ENCODE results near the gene GLRA3.
"Not testable (repeated sequence)": the region's sequence is repeated elsewhere in the genome, so short reads cannot be mapped to it uniquely, and the experiment has no call there.

Gene GLRA3

DNA sequence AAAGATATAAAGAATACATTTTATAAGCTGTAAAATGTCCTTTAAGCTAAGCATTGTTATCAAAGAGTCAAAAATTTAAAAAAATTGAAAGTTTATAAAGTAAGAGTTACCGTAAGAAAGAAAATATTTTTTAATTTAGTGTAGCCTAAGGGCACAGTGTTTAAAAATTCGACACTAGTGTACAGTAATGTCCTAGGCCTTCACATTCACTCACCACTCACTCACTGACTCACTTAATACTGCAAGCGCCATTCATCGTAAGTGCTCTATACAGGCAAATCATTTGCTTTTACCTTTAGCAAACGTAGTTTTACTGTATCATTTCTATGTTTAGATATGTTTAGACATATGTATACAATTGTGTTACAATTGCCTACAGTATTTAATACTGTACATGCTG lies 20.2 kb downstream of the GLRA3 start:
- DNase-seq = no peak

DNA sequence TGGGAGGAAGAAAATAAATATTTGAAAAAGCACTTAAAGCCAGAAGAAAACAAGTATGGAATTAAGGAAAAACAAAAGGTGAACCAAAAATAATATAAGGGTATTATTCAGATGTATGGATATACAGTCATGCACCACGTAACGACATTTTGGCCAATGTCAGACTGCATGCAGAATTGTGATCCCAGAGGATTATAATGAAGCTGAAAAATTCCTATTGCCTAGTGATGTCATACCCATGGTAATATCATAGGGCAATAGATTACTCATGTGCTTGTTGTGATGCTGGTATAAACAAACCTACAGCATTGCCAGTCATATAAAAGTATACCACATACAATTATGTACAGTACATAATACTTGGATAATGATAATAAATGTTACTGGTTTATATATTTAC lies 20.9 kb downstream of the GLRA3 start:
- no peak for DNase-seq

DNA sequence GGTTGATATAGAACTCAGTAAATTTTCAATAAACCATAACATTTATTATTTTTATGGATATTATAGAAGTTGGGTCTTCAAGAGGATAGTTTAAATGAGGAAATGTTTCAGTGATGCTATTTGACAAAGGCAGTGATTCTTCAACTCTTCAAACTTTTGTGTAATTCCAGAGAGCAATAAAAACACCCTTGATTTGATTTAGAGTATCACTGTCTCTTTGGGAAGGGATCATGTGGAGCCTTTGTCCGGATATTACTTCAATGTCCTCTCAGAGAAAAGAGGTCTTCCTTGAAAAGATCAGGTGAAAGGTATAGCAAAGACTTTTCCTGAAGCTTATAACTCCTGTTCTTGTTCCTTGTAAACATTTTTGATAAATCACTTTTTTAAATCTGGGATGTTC lies 23.3 kb downstream of the GLRA3 start:
- DNase-seq = no peak

DNA sequence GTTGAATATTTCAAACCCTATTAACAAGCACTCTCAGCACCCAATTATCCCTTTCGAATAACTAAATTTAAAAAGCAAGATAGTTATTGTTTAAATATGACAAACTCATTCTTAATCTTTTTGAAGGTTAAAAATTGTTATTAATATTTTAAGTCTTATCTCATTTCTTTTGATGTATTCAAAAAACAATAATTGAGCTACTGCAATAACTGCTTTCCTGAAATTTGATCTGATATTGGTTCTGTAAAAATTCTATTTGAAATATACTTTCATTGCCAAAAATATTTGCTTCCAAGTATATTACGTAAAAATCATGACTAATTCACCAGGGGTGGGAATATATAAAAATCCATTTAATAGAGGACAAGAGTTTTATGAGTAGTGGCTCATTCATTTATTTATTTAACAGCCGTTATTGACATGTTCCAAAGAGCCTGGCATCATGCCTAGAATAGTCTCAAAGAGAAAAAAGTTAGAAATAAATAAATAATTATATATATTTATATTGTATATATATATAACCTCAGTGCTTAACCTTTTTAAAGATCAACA lies 34.4 kb downstream of the GLRA3 start:
- DNase-seq = no peak

DNA sequence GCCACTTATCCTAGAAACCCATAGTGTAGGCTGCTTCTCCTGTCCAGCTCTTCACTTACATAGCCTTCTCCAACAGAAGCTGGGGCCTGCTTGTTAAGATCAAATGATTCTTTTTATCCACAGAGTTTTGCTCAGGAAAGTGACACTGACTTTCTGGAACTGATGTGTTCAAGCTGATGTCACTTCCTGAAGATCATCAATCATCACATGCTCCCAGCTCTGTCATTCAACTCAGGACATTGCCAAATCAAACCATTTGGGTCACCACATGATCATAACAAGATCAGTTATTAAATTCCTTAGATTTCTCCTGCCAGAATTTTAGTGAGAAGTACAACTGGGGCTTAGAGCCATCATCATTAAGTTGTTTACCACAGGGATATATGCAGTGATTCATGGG lies 39.4 kb downstream of the GLRA3 start:
- DNase-seq = no peak

DNA sequence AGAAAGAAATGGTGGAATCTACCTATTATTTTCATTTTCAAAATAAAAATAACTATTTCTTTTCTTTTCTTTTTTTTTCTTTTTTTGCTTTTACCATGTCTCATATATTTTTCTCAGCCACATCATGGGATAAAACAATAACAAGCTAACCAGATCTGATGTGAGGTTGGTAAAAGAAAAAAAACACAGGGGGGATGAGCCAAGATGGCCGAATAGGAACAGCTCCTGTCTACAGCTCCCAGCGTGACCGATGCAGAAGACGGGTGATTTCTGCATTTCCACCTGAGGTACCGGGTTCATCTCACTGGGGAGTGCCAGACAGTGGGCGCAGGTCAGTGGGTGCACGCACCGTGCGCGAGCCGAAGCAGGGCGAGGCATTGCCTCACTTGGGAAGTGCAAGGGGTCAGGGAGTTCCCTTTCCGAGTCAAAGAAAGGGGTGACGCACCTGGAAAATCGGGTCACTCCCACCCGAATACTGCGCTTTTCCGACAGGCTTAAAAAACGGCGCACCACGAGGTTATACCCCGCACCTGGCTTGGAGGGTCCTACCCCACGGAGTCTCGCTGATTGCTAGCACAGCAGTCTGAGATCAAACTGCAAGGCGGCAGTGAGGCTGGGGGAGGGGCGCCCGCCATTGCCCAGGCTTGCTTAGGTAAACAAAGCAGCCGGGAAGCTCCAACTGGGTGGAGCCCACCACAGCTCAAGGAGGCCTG lies 50.6 kb downstream of the GLRA3 start:
- DNase-seq = not testable (repeated sequence)

DNA sequence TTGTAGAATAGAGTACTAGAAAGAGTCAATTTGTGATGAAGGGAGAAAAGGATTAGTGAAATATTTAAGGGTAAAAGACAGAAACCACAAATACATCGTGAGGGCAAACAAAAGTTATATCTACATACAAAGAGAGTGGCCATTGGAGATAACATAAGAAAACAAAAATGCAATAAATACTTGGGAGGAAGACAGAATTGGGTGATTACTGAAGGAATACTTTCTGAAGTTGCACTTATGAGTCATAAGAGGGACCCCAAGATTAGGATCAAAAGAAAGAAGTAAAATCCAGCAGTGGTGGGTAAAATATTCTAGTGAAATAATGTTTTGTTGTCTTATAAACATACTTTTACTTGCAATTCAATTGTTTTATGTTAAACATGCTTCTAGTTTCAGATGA lies 53.7 kb downstream of the GLRA3 start:
- no peak for DNase-seq

DNA sequence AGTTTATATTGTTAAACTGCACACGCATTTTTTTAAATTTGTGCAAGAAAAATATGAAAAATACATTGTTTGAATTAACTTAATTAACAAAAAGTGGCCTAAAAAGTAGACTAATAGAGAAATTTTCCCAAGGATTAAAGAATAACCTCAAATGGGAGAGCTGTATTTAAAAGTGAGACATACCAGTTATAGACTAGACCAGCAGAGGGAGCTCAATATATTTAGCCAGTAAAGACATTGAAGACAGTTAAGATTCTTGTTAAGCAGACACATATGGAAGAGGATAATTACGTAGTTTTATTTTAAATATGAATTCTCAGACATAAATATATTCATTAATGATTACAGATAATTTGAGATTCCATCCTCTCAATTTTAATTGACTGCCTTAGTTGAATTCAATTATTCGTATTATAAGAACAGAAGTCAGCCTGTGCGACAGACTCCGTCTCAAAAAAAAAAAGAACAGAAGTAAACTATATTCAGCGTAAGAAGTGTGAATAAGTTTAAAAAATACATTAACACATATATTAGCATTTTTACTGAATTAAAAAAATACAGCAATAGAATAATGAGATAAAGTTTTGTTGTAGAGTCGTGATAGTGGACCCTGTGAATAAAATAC lies 64.8 kb downstream of the GLRA3 start:
- DNase-seq = peak; percentile 73

DNA sequence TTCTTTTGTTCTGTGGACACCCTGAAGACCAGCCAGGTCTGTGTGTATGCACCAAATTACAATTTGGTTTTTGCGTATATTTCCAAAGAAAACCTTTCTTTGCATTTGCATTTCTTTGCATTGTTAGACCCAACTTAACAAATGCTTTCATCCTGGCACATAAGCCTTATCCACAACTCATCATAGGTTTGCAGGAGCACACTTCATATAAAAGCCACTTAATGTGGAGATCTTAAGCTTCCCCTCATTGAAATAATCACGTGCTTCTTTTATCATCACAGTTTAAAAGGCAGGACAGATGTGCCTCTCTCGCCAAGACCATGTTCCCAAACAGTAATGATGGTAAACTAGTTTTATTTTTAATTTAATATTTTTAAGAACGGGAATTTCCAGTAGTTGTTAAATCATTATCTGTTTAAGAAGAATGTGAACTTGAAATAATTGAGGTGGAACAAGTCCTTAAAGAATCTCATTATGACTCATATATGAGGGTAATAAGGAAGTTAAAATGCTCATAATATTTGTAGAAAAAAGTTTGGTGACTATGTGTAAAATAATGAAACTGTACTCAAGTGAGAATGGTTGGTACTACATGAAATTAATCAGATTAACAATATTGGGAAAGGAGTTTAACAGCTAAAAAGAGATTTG lies 65.5 kb downstream of the GLRA3 start:
- DNase-seq = peak; percentile 6

DNA sequence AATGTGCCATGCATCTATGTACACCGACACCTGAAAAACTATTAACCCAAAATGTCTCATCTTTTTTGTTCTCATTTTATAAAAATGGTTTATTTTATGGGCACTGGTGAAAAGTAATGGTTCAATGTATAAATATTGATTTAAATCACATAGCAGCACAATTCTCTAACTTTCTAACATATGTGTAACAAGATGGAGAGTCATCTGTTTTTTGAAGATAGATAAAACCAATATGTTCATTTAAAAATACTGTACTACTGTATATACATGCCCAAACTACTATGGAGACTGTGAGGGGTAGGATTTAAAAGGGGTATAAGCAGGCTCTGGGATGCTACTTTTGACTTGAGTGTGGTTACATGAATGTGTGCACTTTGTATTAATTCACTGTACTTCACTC lies 67.6 kb downstream of the GLRA3 start:
- DNase-seq = no peak

DNA sequence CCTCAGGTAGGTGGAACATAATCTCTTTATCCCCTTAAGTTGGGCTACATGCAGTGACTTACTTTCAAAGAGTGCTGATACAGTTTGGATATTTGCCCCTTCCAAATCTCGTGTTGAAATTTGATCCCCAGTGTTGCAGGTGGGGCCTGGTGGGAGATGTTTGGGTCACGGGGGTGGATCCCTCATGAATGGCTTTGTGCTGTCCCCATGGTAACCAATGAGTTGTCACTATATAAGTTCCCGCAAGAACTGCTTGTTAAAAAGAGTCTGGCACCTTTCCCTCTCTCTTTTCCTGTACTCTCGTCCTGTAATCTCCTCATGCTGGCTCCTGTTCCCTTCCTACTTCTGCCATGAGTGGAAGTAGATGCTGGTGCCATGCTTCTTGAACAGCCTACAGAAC lies 71.3 kb downstream of the GLRA3 start:
- DNase-seq = peak; percentile 29

DNA sequence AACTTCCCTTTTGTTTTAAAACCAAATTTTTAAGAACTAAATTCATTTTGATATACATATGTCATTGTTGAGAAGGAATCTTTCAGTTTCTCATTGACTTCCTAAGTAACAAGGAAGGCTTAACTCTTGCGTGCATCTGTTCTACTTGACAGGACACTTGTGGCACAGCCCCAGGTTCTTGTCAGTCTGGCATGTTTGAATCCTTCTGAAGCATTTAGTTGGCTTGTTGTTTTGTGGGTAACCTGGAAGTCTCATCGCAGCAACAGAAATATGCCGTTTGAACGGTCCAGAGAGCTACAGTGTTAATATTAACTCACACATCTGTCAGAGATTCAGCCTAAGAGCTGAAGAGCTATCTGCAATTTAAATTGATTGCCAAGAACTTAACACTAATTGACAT lies 76.0 kb downstream of the GLRA3 start:
- peak; percentile 4 for DNase-seq

DNA sequence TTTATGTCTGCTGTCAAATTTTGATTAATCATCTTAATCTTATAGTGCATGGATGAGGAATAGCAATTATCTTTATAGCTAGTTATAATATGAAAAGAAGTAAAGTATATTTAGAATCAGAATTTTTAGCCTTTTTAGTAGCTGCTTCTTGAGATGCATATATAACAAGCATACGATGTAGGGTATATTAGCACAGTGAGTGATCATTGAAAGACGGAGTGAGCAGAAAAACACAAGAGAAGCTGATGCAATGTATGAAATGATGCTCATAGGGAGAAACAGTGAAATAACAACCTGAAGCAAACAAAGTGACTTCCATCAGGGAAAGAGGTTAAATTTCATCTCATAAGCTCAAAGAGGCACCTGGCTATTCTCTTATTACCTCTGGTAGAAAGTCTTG lies 77.0 kb downstream of the GLRA3 start:
- no peak for DNase-seq

DNA sequence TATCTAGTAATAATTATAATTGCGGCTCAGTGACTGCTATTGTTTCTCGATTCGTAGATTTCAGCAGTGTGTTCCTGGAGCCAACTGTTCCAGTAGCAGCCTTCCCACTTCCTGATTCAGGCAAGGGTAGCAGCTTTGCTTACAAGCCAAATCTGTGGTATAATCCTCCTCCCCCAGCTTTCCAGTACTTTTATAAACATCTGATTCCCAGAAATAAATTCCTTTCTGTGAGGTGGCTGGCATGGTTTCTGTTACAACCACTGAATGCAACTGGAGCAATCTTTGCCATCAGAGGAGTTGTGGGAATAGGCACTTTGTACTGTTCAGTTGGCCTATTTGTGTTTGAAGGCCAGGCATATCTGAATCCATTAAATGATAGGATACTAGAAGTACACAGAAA lies 80.0 kb downstream of the GLRA3 start:
- DNase-seq = no peak

DNA sequence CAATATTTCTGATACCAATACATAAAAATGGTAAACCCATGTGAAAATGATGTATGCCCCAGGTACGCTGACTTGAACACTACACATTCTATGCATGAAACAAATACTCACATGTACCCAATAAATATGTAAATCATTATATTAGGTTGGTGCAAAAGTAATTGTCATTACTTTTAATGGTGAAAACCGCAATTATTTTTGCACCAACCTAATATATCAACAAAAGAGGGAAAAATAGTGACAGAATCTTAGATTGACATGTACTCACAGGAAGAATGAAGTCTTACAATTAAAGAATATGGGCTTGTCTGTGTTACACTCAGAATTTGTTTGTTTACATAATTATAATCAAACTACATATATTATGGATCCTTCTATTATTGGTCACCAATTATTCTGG lies 82.3 kb downstream of the GLRA3 start:
- DNase-seq = no peak

DNA sequence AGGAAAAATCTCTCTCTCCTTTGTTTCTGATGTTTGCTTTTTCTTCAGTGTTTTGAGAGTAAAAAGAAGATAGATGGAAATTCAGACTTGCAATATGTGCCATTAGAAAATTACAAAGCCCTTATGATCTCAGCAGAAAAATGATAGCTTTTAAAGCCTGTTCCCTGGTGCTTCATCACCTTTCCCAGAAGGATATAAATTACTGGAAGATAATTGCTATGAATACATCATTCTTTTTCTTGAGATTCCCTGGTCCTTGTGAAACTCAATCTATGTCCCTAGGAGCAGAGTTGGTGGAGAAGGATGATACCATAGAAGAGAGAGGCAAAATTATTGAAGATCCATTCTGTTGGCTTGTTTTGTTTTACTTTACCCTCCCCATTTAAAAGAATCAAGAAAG lies 86.5 kb downstream of the GLRA3 start:
- no peak for DNase-seq

DNA sequence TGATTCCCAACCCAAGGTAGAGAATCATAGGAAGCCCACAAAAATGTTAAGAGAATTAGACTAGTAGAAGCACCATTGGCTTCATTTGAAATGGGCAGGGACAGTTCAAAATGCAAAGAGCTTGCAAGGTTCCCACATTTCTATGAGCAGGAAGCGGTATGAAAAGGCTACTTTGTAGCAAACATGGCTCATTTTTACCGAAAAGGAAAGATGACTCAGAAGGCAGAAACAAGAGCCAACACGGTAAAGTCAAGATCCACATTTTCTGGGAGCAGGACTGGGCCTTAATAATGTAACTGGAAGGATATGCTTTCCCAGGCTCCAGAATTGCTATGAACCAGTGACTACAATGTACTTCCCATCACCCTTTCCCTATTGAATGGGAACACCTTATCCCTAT lies 89.5 kb downstream of the GLRA3 start:
- no peak for DNase-seq

DNA sequence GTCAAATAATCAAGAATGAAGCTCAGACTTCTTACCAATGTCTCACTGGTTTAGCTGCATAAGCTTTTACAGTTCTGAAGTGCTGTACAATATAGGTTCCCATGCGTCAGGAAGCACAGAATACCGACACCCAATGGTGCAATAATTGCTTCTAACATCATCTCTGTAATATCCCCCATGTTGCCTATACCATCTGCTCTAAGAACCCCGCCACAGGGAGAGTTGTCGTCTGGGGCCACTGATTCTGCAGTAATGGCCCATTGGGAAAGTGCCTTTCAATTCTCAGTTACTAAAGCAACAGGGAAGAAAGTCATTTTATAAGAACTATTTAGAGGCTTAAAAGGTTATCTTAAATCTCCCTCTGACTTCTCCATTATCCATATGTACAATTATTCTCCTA lies 94.9 kb downstream of the GLRA3 start:
- no peak for DNase-seq

DNA sequence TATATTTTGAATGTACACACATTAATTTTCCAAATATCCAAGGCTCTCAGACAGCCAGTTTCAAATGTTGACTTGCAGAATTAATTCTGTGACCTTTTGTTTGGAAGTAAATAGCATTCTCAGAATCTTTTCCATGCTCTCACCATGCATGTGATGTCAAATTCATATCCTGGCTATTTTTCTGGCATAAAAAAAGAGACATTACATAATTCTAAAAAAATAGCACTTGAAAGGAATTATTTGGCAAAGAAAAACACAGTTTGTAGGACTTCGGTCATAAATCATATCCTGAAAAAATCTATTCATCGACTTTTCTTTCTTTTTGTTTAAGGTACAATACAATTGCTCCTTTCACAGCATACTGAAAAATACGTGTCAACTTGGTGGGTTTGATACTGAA lies 111.2 kb downstream of the GLRA3 start:
- DNase-seq = no peak

DNA sequence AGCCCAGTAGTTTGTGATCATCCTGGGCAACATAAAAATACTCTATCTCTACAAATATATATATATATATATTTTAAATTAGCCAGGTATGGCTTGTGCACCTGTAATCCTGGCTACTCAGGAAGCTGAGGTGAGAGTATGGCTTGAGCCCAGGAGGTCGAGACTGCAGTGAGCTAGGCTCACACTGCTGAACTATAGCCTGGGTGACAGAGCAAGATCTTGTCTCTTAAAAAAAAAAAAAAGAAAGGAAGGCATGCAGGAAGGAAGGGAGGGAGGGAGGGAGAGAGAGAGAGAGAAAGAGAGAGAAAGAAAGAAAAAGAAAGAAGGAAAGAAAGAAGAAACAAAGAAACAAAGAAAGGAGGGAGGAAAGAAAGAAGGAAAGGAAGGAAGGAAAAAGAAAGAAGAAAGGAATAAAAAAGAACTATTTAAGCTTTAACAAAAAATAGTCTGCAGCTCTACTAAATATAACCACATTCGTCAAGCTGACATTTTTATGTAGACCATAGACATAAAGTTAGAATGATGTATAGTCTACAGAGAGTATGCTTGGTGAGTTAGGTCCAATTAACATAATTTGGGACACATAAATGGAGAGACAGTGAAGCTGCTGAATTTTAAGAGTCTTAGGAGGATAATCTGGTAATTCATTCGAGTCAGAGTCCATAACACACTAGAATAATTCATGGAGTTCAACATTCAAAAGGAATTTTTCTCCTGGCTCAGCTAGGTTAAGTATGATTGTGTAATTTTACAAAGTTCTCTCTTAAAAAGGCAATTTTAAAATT lies 111.9 kb downstream of the GLRA3 start:
- DNase-seq = no peak

DNA sequence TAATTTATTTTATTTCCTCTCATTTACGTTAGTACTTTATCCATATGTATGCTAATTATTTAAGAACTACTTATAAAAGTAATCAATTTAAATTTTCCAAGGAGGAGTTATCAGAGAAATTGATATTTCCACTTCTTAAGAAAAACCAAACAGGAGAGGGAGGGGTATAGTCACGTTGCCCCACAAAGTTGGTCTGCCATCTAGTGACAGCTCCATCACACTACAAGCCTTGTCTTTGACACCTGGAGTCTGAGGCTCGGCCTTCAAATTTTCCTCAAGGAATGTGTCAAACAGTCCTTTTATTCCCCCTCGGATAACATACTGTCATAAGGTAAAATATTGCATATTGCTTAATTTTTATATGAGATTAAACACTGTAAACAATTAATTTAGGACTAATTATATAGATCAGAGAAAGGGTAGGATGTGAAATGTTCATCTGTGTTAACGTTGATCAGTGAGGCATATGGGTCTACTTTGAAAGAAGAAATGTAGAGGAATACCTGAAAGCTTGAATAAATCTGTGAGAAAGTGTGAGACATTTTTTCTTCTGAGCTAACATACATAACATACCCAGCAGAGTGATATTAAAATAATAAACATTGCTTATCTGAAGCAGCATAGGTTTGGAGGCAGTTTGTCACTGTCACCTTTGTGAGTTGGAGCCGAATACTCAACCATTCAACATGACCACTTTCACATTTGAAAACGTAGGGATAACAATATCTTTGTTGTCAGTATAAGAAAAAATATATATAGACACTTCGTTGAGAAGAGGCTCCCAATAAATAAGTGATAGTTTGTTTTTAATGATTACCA lies 114.4 kb downstream of the GLRA3 start:
- peak; percentile 70 for DNase-seq

DNA sequence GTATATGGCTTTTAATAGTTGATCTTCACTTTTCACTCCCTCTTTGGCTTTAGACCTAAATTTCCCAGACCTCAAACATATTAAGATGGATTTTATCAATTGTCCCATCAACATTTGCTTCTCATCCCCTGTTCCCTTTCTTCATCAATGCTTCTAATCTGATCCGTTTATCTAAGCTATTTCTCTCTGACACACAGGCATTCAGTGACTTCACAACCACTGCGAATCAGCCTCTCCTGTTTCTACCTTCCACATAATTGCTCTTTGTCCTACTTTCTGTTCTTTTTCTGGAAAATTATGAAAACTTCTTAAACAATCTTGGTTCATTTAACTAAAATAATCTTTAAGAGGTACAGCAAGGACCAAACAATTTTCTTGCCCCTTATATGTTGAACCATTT lies 115.2 kb downstream of the GLRA3 start:
- DNase-seq = peak; percentile 0

DNA sequence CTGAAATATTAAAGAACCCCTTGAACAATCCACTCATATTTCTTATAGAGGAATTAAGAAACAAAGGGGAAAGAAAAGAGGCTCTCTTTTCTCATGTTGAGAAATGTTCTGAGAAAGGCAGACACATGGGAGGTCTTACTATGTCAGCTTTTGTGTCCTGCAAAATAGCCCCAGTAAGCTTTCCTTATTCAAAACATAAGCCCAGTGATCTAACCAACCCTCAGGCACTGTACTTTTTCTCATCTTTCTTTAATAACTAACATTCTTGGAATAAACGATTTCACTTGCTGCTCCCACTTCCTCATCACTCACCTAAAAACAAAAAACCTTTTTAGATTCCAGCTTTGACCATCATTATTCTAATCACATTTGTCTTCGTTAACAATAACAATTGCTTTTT lies 115.9 kb downstream of the GLRA3 start:
- DNase-seq = no peak

Measured in NCI-H82 (cell line).